HCT116 (cell line): ENCODE results near the gene AUTS2.

ENCODE experiments used
- CTCF ChIP-seq, 3 experiments: fragments of 200-600 bp in 1 of 3; sonication (generic) in 1 of 3; IDR thresholded peaks in 2 of 3; conservative IDR thresholded peaks in 1 of 3; 2 replicates each; pipeline ENCODE4 v1.5.1; 2012 to 2017; ENCODE audit warnings: low read depth in 2 of 3, low read length in 2 of 3, antibody characterized with exemption in 1 of 3, borderline replicate concordance in 1 of 3, control low read depth in 1 of 3, mild to moderate bottlenecking in 1 of 3, mixed read lengths in 1 of 3, mixed run types in 1 of 3, moderate library complexity in 1 of 3; ENCODE audit not compliant: insufficient read depth in 1 of 3
- EGR1 ChIP-seq: IDR thresholded peaks from 2 replicates; pipeline ENCODE4 v1.6.1; 2012; ENCODE audit warnings: low read depth
- EZH2 ChIP-seq: fragments of 200-600 bp; sonication (generic); IDR thresholded peaks from 2 replicates; pipeline ENCODE4 v1.6.1; 2017; ENCODE audit warnings: antibody characterized with exemption, mixed run types
- EZH2phosphoT487 ChIP-seq: fragments of 200-600 bp; IDR thresholded peaks from 2 replicates; pipeline ENCODE4 v1.6.1; 2018; ENCODE audit warnings: antibody characterized with exemption, borderline replicate concordance
- RAD21 ChIP-seq: IDR thresholded peaks from 2 replicates; pipeline ENCODE4 v1.6.1; 2012; ENCODE audit warnings: low read depth, mild to moderate bottlenecking
- YY1 ChIP-seq: IDR thresholded peaks from 2 replicates; pipeline ENCODE4 v1.6.1; 2011; ENCODE audit warnings: low read length, low read depth, moderate library complexity, mild to moderate bottlenecking; ENCODE audit not compliant: insufficient replicate concordance; ENCODE audit errors: extremely low read depth

GRCh38 chr7:69693042-69693441, 94.8 kb downstream of the AUTS2 start:
- no peak for TF ChIP-seq EZH2phosphoT487
- TF ChIP-seq EGR1, result no peak
- no peak for TF ChIP-seq CTCF (IDR thresholded peaks at IDR 0.05 in 2 of 3, conservative IDR thresholded peaks at IDR 0.05 in 1 of 3; ENCODE audit: borderline replicate concordance in 1 of 3, insufficient read depth in 1 of 3, low read depth in 2 of 3, low read length in 2 of 3)
- TF ChIP-seq RAD21, result no peak
- no peak for TF ChIP-seq EZH2
- TF ChIP-seq YY1, result no peak
